Occipital lobe (tissue), 3 donors: ENCODE data around the gene WDR5B. TPM values are rescaled to one million over a fixed set of nuclear protein-coding genes. Genes with fewer than 3 reads are reported as not detected.
"Not testable (repeated sequence)": the region's sequence is repeated elsewhere in the genome, so short reads cannot be mapped to it uniquely, and the experiment has no call there.

ENCODE experiments used
- DNase-seq: peaks from one replicate; lab custom pipeline; 2025; lab: John Stamatoyannopoulos, UW
- small RNA-seq: library from RNA; depleted of rRNA; stranded (forward); fragments of <200 nt; gene quantifications from one replicate; pipeline ENCODE3, GENCODE V24; 2014
- total RNA-seq: library from RNA; depleted of rRNA; stranded (reverse); fragments of >200 nt; gene quantifications from one replicate; pipeline ENCODE4 v1.2.3, GENCODE V29; 2014

WDR5B gene
- total RNA-seq, 1 donor from 2014 or later: 9.8 TPM

GRCh38 chr3:122366379-122366749 lies 49.5 kb downstream of the WDR5B start:
- DNase-seq: no peak

GRCh38 chr3:122365582-122366378 lies 50.1 kb downstream of the WDR5B start:
- DNase-seq: not testable (repeated sequence)

DNA sequence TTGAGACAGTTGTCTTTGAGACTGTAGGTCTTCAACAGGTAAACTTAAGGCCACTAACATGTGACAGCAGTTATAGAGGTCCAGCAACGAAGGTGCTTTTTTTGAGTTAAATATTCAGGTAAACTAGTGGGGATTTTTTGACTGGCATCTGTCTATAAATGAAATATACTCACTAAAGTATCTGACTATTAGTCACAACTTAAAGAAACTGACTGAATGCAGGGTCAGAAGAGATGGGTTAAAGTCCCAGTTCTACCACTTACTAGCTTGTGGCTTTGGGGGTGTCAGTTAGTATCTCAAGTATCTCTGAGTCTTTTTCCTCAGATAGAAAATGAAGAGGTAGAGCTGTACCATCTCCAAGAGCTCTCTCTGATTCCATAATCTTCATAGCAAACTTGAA lies 50.8 kb downstream of the WDR5B start:
- no peak for DNase-seq

- DNase-seq: no peak
Observed at GRCh38 chr3:122364490-122364889, 51.4 kb downstream of the WDR5B start.

Small RNA genes lying within 50 kb of the gene (small RNA-seq; reads per million reads assigned to genes)
- not detected for gene AC083798.1

Other genes with a start within 250 kb of the WDR5B start
- not detected for gene CASR, start 232.4 kb downstream of the WDR5B start, total RNA-seq
- not detected for gene CSTA, start 90.8 kb downstream of the WDR5B start, total RNA-seq
- 16.5 TPM for gene MIX23, start 32.8 kb downstream of the WDR5B start, total RNA-seq
- 10.3 TPM for gene FAM162A, start 31.9 kb downstream of the WDR5B start, total RNA-seq
- gene KPNA1, start 98.9 kb upstream of the WDR5B start, total RNA-seq: 49.0 TPM
- 6.1 TPM for gene PARP9, start 148.2 kb upstream of the WDR5B start, total RNA-seq
- 4.5 TPM for gene DTX3L, start 148.3 kb upstream of the WDR5B start, total RNA-seq
- gene PARP15, start 161.6 kb upstream of the WDR5B start, total RNA-seq: not detected